D721Med (cell line): ENCODE results near the gene DCHS1.

ENCODE experiments used
- DNase-seq: peaks from one replicate; pipeline ENCODE4 v3.0.0; 2011; ENCODE audit warnings: low spot score; ENCODE audit not compliant: insufficient read length
- FAIRE-seq: peaks from 2 replicates; lab custom pipeline; 2011; peaks lifted over from hg19 to GRCh38; lab: Jason Lieb, UNC
- TF ChIP-seq, protein P1 (sequence below): IDR thresholded peaks from 2 replicates; pipeline ENCODE4 v1.5.1; 2012; ENCODE audit warnings: mild to moderate bottlenecking, control low read depth; ENCODE audit not compliant: insufficient read depth; ENCODE audit errors: missing control alignments

The DCHS1 gene

DNA sequence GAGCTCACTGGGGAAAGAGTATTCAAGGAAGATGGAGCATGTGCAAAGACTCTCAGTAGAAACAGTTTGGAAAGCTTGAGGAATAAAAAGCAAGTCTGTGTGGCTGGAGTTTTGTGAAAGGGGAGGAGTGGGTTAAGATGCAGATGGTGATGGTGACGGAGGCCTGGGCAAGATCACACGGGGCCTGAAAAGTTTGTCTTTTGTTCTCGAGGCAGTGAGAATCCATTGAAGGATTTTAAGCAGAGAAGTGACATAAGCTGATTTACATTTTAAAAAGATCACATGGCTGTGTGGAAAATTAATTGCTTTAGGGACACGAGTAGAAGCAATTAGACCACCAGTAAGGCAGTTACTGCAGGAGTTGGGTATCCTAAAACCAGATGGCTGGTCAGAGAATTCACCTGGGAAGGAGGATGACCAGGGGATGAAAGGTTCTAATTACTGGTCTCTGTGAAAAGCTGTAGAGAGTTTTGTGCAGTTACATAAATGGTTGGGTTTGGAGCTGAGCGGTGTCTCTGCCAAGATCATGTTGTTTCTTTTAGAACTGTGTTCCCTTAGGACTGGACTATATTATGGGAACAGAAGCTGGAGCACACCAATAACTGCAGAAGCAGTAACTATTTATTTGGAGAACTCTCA lies 59.3 kb downstream of the DCHS1 start:
- TF ChIP-seq, protein P1, sequence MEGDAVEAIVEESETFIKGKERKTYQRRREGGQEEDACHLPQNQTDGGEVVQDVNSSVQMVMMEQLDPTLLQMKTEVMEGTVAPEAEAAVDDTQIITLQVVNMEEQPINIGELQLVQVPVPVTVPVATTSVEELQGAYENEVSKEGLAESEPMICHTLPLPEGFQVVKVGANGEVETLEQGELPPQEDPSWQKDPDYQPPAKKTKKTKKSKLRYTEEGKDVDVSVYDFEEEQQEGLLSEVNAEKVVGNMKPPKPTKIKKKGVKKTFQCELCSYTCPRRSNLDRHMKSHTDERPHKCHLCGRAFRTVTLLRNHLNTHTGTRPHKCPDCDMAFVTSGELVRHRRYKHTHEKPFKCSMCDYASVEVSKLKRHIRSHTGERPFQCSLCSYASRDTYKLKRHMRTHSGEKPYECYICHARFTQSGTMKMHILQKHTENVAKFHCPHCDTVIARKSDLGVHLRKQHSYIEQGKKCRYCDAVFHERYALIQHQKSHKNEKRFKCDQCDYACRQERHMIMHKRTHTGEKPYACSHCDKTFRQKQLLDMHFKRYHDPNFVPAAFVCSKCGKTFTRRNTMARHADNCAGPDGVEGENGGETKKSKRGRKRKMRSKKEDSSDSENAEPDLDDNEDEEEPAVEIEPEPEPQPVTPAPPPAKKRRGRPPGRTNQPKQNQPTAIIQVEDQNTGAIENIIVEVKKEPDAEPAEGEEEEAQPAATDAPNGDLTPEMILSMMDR, result no peak
- FAIRE-seq, result no peak
- no peak for DNase-seq

DNA sequence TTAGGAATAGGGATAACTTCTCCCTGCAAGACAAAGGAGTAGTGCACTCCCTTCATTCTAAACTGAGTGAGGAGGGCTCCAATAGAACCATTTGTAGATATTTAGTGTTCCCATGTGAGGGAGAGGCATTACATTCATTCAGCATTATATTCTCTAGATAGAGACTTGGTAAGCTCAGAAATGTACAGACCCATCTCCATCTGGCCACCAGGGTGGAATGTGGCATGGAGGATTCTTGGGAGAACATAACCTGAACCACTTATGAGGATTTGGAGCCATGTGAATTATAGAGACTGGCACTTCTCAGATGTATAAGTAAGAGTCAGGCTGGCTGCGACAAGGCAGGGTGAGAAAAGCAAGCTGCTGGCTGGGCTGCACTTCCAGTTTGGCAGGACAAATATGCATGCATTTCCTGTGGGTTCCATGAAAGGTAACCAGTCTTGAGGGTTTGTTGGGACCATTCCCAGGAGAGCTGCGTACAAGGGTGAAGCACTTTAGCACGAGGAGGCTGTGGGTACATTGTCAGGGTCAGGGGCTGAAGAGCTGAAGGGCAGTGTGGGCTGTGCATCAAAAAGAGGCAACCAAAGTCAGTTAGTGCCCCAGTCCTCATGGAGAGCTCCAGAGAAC lies 61.4 kb downstream of the DCHS1 start:
- no peak for FAIRE-seq
- no peak for DNase-seq
- TF ChIP-seq, protein P1, result no peak

DNA sequence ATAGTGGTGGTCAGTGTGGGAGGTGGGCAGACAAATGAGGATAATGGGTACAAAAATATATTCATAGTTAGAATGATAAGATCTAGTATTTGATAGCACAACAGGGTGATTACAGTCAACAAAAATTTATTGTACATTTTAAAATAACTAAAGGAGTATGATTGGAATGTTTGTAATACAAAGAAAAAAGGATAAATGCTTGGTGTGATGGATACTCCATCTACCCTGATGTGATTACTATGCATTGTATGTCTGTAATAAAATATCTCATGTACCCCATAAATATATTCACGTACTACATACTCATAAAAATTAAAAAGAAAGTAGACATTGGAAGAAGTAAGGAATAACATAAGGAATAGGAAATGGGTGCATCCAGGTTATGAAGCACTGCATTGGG lies 67.6 kb downstream of the DCHS1 start:
- FAIRE-seq, result no peak
- no peak for DNase-seq
- TF ChIP-seq, protein P1, result no peak

DNA sequence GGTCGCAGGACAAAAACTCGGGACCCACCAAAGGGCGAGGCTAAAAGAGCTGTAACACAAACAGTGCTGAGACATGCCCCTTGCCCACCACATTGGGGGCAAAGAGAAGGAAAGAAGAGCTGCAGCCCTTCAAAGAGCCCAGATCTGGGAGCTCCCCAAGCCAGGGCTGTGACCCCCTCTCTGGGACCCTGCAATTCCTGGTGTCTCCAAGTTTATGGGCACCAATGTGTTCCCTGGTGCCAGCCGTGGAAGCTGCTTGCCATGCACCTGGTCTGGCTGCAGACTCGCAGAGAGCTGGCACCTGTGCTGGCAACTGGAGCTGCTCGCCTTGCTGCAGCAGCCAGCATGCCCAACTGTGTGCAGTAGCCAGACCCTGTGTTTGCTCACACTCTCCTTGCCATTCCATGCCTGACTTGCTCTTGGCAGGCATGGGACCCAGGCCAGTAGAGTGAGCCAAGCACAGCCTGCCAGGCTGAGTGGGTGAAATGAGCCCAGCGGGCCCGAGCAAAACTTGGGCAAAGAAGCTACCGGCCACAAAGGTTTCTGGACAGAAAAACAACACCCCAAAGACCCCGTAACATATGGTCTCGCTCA lies 68.2 kb downstream of the DCHS1 start:
- TF ChIP-seq, protein P1, result no peak
- DNase-seq (no peak), FAIRE-seq (no peak)

DNA sequence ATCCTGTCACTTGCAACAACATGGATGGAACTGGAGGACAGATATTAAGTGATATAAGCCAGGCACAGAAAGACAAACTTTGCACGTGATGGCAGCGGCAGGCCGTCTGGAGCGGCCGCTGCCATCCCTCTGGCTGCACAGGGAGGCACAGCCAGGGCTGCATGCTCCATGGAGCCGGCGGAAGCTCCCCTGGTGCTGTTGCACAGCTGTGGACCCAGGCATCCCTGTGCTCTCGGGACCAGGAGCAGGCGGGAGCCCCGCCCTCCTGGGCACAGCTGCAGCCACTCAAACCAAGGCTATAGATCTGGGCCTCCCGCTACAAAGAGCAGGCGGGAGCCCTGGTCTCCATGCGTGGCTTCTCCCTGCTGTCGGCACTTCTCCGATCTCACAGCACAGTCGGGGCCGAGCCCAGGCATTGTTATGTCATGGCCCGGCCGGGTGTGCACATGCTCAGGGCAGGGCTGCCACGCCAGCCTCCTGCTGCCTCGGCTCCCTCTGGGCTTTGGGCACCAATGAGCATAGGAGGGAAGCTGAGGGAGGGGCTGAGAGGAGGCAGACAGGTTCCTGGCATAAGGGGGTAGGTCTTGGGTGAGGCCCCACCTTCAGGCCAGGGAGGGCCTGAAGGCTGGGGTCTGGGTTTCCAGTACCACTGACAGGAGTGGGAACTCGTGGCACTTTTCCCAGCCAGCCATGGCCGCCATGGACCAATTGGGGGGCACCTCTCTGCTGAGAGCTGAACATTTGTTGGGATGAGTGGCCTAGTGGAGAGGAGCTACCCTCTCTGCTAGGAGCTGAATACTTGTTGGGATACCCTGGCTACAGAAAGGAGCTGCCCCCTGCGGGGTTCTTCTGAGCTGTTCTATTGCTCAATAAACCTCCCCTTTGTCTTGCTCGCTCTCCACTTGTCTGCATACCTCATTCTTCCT lies 68.9 kb downstream of the DCHS1 start:
- FAIRE-seq (no peak), DNase-seq (no peak)
- TF ChIP-seq, protein P1, result no peak

DNA sequence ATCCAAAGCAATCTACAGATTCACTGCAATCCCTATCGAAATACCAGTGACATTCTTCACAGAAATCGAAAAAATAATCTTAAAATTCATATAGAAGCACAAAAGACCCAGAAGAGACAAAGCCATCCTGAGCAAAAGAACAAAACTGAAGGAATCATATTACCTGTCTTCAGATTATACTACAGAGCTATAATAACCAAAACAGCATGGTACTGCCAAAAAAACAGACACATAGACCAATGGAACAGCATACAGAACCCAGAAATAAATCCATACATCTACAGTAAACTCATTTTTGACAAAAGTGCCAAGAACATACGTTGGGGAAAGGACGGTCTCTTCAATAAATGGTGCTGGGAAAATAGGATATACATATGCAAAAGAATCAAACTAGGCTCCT lies 71.1 kb downstream of the DCHS1 start:
- FAIRE-seq (no peak), DNase-seq (no peak)
- TF ChIP-seq, protein P1, result no peak
